Activated T-cell treated with anti-CD3 and anti-CD28 coated beads, Interleukin-2, amount 50 U/mL, for 1 hour (primary cell): ENCODE measurements around the gene CCR9.

Experiments
- DNase-seq: peaks from one replicate; pipeline ENCODE4 v3.0.0-alpha.2; 2020

The CCR9 gene

GRCh38 chr3:45873638-45874037 is 12.7 kb upstream of the CCR9 start:
- DNase-seq: no peak

- no peak for DNase-seq
Measured at GRCh38 chr3:45874677-45875346, 11.5 kb upstream of the CCR9 start.

GRCh38 chr3:45878124-45878523 is 8.2 kb upstream of the CCR9 start:
- no peak for DNase-seq

- no peak for DNase-seq
Measured at GRCh38 chr3:45880725-45881077, 5.6 kb upstream of the CCR9 start.

GRCh38 chr3:45881078-45882022 is 5.0 kb upstream of the CCR9 start:
- no peak for DNase-seq

- DNase-seq: no peak
Measured at GRCh38 chr3:45884368-45885201, 1.8 kb upstream of the CCR9 start.

GRCh38 chr3:45887285-45887684 is 942 bp downstream of the CCR9 start:
- DNase-seq: no peak

- no peak for DNase-seq
Measured at GRCh38 chr3:45887759-45888511, 1.6 kb downstream of the CCR9 start.

- DNase-seq: no peak
Measured at GRCh38 chr3:45889337-45889736, 3.0 kb downstream of the CCR9 start.

- DNase-seq: no peak
Measured at GRCh38 chr3:45890405-45890804, 4.1 kb downstream of the CCR9 start.

- DNase-seq: no peak
Measured at GRCh38 chr3:45892161-45892560, 5.8 kb downstream of the CCR9 start.

- DNase-seq: no peak
Measured at GRCh38 chr3:45894015-45894414, 7.7 kb downstream of the CCR9 start.

- no peak for DNase-seq
Measured at GRCh38 chr3:45895686-45896468, 9.5 kb downstream of the CCR9 start.

GRCh38 chr3:45896956-45897355 is 10.6 kb downstream of the CCR9 start:
- no peak for DNase-seq

GRCh38 chr3:45904931-45905330 is 18.6 kb downstream of the CCR9 start:
- DNase-seq: no peak

GRCh38 chr3:45905755-45906154 is 19.4 kb downstream of the CCR9 start:
- DNase-seq: no peak

- DNase-seq: no peak
Measured at GRCh38 chr3:45906681-45907407, 20.5 kb downstream of the CCR9 start.

- DNase-seq: no peak
Measured at GRCh38 chr3:45907769-45908705, 21.7 kb downstream of the CCR9 start.

- no peak for DNase-seq
Measured at GRCh38 chr3:45908761-45909160, 22.4 kb downstream of the CCR9 start.

GRCh38 chr3:45909542-45909941 is 23.2 kb downstream of the CCR9 start:
- DNase-seq: no peak
